ENCODE data around the gene PABPC1L.

The PABPC1L gene

DNA sequence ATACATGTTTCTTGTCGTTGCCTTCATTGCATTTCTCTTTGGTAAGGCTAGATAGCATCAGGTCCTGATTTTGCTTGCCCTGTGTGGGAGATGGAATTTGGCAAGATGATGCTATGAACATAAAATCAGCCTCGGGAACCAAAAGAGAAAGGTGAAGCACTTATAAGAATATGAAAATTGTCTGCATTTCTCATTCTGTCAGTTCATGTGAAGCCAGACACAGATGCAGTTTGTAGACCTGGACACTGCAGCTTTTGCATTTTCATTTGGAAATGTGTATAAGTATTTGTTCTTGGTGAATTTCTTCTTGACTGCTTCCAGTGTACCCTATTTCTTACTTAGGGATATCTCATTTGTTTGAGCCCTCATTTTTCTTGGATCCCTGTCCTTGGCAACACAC is 23.0 kb upstream of the PABPC1L start:
- H3K9me2 ChIP-seq (replicated peaks; ENCODE audit: insufficient read depth, low read length) = no peaks in the 10 kb centered on the region
- 0 out of 2 replicates have a peak overlapping the region, but pooled peaks have one; percentile 82 for H3K27ac ChIP-seq (ENCODE audit: low read depth, low read length)
- H3K9me3 ChIP-seq (ENCODE audit: insufficient read depth, low read length) = no peaks in the 10 kb centered on the region
- no peak overlapping the region for H2AFZ ChIP-seq (ENCODE audit: low read depth, low read length, severe bottlenecking)
- H3K4me3 ChIP-seq (ENCODE audit: insufficient read depth, low read length, poor library complexity, severe bottlenecking) = peak overlapping the region; percentile 99
- H3K9ac ChIP-seq (ENCODE audit: low read length) = peak overlapping the region; percentile 95
- TF ChIP-seq EZH2phosphoT487 (conservative IDR thresholded peaks at IDR 0.05; ENCODE audit: low read length) = no peak
- TF ChIP-seq, protein P1, sequence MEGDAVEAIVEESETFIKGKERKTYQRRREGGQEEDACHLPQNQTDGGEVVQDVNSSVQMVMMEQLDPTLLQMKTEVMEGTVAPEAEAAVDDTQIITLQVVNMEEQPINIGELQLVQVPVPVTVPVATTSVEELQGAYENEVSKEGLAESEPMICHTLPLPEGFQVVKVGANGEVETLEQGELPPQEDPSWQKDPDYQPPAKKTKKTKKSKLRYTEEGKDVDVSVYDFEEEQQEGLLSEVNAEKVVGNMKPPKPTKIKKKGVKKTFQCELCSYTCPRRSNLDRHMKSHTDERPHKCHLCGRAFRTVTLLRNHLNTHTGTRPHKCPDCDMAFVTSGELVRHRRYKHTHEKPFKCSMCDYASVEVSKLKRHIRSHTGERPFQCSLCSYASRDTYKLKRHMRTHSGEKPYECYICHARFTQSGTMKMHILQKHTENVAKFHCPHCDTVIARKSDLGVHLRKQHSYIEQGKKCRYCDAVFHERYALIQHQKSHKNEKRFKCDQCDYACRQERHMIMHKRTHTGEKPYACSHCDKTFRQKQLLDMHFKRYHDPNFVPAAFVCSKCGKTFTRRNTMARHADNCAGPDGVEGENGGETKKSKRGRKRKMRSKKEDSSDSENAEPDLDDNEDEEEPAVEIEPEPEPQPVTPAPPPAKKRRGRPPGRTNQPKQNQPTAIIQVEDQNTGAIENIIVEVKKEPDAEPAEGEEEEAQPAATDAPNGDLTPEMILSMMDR (IDR thresholded peaks at IDR 0.05; ENCODE audit: insufficient read depth, low read length, poor library complexity, severe bottlenecking) = no peak
- peak overlapping the region; percentile 94 for H3K4me2 ChIP-seq (ENCODE audit: low read depth, low read length, poor library complexity, severe bottlenecking)
- H3K27me3 ChIP-seq (ENCODE audit: low read length) = no peaks in the 10 kb centered on the region
- H3K36me3 ChIP-seq (ENCODE audit: low read length) = peaks cover 15% of the 10 kb centered on the region
- H3K79me2 ChIP-seq (ENCODE audit: insufficient read depth, low read length) = peaks cover 63% of the 10 kb centered on the region
- peaks cover 53% of the 10 kb centered on the region for H4K20me1 ChIP-seq (ENCODE audit: low read depth, low read length)
- 0 out of 2 replicates have a peak, but pooled peaks cover 4% of the 10 kb centered on the region for H3F3A ChIP-seq (ENCODE audit: insufficient read depth)

DNA sequence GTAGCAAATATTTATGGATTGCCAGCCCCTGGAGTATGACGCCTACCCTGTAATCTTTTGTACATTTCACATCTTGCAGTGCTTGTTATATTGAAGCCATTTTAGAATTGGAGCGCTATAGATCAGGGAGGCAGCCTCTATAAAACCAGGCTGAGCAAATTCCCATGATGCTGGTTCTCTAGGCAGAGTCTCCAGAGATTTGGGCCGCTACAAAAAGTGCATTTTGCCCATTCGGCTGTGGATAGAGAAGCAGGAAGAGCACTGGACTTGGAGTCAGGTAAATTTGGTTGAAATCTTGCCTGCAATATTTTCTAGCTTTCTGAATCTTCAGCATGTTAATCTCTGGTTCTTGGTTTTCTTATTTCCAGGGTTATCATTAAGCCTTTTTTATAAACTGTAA is 22.4 kb upstream of the PABPC1L start:
- H3F3A ChIP-seq (ENCODE audit: insufficient read depth) = peaks cover 5% of the 10 kb centered on the region; the same call in 1 of the 2 replicates
- H2AFZ ChIP-seq (ENCODE audit: low read depth, low read length, severe bottlenecking) = no peak overlapping the region
- peak overlapping the region; percentile 95 for H3K9ac ChIP-seq (ENCODE audit: low read length)
- H3K27me3 ChIP-seq (ENCODE audit: low read length) = no peaks in the 10 kb centered on the region
- peaks cover 59% of the 10 kb centered on the region for H4K20me1 ChIP-seq (ENCODE audit: low read depth, low read length)
- H3K9me3 ChIP-seq (ENCODE audit: insufficient read depth, low read length) = no peaks in the 10 kb centered on the region
- peak overlapping the region; percentile 99 for H3K4me3 ChIP-seq (ENCODE audit: insufficient read depth, low read length, poor library complexity, severe bottlenecking)
- peak overlapping the region; percentile 16; the same call in 1 of the 2 replicates for H3K27ac ChIP-seq (ENCODE audit: low read depth, low read length)
- peaks cover 69% of the 10 kb centered on the region for H3K79me2 ChIP-seq (ENCODE audit: insufficient read depth, low read length)
- peak overlapping the region; percentile 94 for H3K4me2 ChIP-seq (ENCODE audit: low read depth, low read length, poor library complexity, severe bottlenecking)
- H3K36me3 ChIP-seq (ENCODE audit: low read length) = peaks cover 20% of the 10 kb centered on the region
- H3K9me2 ChIP-seq (replicated peaks; ENCODE audit: insufficient read depth, low read length) = no peaks in the 10 kb centered on the region
- TF ChIP-seq, protein P1 (IDR thresholded peaks at IDR 0.05; ENCODE audit: insufficient read depth, low read length, poor library complexity, severe bottlenecking) = no peak
- TF ChIP-seq EZH2phosphoT487 (conservative IDR thresholded peaks at IDR 0.05; ENCODE audit: low read length) = no peak

DNA sequence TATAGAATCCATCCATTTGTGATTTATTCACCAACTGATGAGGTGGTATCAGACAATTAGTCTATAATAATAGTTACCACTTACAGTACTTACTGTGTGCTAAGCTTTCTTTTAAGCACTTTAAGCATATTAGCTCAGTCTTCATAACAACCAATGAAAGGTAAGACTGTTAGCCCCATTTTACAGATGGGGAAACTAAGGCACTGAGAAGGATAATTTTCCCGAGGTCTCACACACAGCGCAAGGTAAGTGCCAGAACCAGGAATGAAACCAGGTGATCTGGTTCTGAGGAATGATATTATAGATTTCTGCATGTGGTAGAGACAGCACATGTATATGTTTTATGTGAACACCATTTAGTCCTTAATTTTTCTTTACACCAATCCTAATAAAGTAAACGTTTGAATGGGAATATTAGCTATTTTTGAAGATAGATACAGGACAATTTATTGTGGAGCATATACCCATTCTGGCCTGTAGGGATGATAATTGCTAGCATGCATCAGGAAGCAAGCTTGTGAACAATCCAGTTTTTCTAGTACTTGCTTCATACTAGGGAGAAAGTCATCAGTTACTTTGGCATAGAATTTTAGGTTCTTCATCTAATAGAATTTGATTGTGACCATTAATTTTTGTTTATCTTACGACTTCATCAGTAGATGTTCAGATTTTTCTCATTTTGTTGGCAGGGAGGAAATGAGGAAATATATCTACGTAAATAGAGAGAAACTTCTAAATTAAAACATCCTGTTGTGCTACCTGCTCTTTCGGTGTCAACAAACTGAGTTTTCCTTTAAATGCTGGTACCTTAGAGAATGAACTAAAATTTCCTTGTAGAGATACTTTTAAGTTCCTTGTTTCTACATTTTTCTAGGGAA is 21.4 kb upstream of the PABPC1L start:
- no peaks in the 10 kb centered on the region for H3K9me2 ChIP-seq (replicated peaks; ENCODE audit: insufficient read depth, low read length)
- peak overlapping the region; percentile 94 for H3K4me2 ChIP-seq (ENCODE audit: low read depth, low read length, poor library complexity, severe bottlenecking)
- H4K20me1 ChIP-seq (ENCODE audit: low read depth, low read length) = peaks cover 66% of the 10 kb centered on the region
- H3K27ac ChIP-seq (ENCODE audit: low read depth, low read length) = peak overlapping the region; percentile 17; the same call in 1 of the 2 replicates
- H3K27me3 ChIP-seq (ENCODE audit: low read length) = no peaks in the 10 kb centered on the region
- no peak overlapping the region for H2AFZ ChIP-seq (ENCODE audit: low read depth, low read length, severe bottlenecking)
- peak overlapping the region; percentile 99 for H3K4me3 ChIP-seq (ENCODE audit: insufficient read depth, low read length, poor library complexity, severe bottlenecking)
- peaks cover 79% of the 10 kb centered on the region for H3K79me2 ChIP-seq (ENCODE audit: insufficient read depth, low read length)
- TF ChIP-seq EZH2phosphoT487 (conservative IDR thresholded peaks at IDR 0.05; ENCODE audit: low read length) = no peak
- TF ChIP-seq, protein P1 (IDR thresholded peaks at IDR 0.05; ENCODE audit: insufficient read depth, low read length, poor library complexity, severe bottlenecking) = no peak
- H3K36me3 ChIP-seq (ENCODE audit: low read length) = peaks cover 20% of the 10 kb centered on the region
- H3F3A ChIP-seq (ENCODE audit: insufficient read depth) = peaks cover 7% of the 10 kb centered on the region; the same call in 1 of the 2 replicates
- H3K9ac ChIP-seq (ENCODE audit: low read length) = peak overlapping the region; percentile 21
- no peaks in the 10 kb centered on the region for H3K9me3 ChIP-seq (ENCODE audit: insufficient read depth, low read length)
